Measurements from ENCODE around the gene CEP350. TPM values are rescaled to one million over a fixed set of nuclear protein-coding genes. Genes with fewer than 3 reads are reported as not detected.

CEP350 gene
- total and polyA plus RNA-seq, 10 of the 15 experiments (the other 5 are each of a cell fraction or from before 2014, with no cell fraction given): 5.2 to 46.0 (median 23.1) TPM

DNA sequence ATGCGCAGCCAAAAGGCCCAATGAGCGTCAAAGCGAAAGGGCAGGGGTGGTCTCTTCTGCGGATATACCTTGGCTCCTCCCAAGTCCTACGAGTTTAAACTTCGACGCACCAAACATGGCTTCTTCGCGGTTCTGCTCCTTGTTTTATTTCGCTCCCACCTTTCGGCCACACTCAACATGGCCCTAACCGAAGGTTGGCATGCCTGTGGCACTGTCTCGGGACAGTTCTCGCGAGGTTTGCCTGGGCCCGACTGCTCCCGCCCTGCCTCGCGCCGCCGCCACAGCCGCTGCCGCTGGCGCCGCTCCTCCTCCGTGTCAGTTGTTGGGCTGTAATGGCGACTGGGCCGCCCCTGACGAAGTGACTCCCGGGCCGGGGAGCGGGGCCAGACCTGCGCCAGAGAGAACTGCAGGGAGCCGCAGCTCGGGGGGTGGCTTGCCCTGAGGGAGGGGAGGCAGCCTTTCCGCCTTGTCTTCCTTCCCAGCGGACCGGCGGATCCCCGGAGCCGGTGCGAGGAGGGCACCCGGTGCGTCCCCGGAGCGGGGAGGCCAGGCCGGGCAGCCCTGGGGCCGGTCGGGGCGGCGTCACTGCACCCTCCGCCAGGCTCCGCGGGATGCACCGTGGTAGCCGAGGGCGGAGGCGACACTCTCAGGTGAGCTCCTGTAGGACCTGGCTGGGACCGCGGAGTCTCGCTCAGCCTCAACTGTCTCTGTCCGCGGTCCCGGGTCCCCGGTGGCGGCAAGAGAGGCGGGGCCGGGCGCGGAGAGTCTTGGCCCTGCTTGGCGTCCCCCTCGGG lies at the start of gene CEP350 (continued):
- TF ChIP-seq, protein P1, sequence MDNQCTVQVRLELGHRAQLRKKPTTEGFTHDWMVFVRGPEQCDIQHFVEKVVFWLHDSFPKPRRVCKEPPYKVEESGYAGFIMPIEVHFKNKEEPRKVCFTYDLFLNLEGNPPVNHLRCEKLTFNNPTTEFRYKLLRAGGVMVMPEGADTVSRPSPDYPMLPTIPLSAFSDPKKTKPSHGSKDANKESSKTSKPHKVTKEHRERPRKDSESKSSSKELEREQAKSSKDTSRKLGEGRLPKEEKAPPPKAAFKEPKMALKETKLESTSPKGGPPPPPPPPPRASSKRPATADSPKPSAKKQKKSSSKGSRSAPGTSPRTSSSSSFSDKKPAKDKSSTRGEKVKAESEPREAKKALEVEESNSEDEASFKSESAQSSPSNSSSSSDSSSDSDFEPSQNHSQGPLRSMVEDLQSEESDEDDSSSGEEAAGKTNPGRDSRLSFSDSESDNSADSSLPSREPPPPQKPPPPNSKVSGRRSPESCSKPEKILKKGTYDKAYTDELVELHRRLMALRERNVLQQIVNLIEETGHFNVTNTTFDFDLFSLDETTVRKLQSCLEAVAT (IDR thresholded peaks at IDR 0.05): no peak
- TF ChIP-seq, protein P2, sequence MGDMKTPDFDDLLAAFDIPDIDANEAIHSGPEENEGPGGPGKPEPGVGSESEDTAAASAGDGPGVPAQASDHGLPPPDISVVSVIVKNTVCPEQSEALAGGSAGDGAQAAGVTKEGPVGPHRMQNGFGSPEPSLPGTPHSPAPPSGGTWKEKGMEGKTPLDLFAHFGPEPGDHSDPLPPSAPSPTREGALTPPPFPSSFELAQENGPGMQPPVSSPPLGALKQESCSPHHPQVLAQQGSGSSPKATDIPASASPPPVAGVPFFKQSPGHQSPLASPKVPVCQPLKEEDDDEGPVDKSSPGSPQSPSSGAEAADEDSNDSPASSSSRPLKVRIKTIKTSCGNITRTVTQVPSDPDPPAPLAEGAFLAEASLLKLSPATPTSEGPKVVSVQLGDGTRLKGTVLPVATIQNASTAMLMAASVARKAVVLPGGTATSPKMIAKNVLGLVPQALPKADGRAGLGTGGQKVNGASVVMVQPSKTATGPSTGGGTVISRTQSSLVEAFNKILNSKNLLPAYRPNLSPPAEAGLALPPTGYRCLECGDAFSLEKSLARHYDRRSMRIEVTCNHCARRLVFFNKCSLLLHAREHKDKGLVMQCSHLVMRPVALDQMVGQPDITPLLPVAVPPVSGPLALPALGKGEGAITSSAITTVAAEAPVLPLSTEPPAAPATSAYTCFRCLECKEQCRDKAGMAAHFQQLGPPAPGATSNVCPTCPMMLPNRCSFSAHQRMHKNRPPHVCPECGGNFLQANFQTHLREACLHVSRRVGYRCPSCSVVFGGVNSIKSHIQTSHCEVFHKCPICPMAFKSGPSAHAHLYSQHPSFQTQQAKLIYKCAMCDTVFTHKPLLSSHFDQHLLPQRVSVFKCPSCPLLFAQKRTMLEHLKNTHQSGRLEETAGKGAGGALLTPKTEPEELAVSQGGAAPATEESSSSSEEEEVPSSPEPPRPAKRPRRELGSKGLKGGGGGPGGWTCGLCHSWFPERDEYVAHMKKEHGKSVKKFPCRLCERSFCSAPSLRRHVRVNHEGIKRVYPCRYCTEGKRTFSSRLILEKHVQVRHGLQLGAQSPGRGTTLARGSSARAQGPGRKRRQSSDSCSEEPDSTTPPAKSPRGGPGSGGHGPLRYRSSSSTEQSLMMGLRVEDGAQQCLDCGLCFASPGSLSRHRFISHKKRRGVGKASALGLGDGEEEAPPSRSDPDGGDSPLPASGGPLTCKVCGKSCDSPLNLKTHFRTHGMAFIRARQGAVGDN (IDR thresholded peaks at IDR 0.05): peak; percentile 23; the same call in 1 of the 2 replicates
- TF ChIP-seq MYB (IDR thresholded peaks at IDR 0.05; ENCODE audit: borderline replicate concordance, low read depth, low read length): no peak
- TF ChIP-seq, protein P3, sequence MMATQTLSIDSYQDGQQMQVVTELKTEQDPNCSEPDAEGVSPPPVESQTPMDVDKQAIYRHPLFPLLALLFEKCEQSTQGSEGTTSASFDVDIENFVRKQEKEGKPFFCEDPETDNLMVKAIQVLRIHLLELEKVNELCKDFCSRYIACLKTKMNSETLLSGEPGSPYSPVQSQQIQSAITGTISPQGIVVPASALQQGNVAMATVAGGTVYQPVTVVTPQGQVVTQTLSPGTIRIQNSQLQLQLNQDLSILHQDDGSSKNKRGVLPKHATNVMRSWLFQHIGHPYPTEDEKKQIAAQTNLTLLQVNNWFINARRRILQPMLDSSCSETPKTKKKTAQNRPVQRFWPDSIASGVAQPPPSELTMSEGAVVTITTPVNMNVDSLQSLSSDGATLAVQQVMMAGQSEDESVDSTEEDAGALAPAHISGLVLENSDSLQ (IDR thresholded peaks at IDR 0.05): peak; percentile 78
- no peak for TF ChIP-seq EZH2 (IDR thresholded peaks at IDR 0.05; ENCODE audit: borderline replicate concordance, control insufficient read depth, low read depth, low read length)
- no peak for TF ChIP-seq GABPA (IDR thresholded peaks at IDR 0.05; ENCODE audit: low read depth)
- no peak for TF ChIP-seq MTA2 (IDR thresholded peaks at IDR 0.05; ENCODE audit: low read depth)
- TF ChIP-seq NRF1 (conservative IDR thresholded peaks at IDR 0.05; ENCODE audit: low read depth, low read length): no peak; the same call in 1 of the 2 replicates
- TF ChIP-seq, protein P4, sequence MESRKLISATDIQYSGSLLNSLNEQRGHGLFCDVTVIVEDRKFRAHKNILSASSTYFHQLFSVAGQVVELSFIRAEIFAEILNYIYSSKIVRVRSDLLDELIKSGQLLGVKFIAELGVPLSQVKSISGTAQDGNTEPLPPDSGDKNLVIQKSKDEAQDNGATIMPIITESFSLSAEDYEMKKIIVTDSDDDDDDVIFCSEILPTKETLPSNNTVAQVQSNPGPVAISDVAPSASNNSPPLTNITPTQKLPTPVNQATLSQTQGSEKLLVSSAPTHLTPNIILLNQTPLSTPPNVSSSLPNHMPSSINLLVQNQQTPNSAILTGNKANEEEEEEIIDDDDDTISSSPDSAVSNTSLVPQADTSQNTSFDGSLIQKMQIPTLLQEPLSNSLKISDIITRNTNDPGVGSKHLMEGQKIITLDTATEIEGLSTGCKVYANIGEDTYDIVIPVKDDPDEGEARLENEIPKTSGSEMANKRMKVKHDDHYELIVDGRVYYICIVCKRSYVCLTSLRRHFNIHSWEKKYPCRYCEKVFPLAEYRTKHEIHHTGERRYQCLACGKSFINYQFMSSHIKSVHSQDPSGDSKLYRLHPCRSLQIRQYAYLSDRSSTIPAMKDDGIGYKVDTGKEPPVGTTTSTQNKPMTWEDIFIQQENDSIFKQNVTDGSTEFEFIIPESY (IDR thresholded peaks at IDR 0.05): 0 out of 2 replicates have a peak, but pooled peaks have one; percentile 24
- TF ChIP-seq FOXM1 (IDR thresholded peaks at IDR 0.05; ENCODE audit: low read depth, low read length): no peak; the same call in 1 of the 2 replicates
- TF ChIP-seq CBX3 (IDR thresholded peaks at IDR 0.05; ENCODE audit: borderline replicate concordance, low read depth): no peak
- TF ChIP-seq, protein P5, sequence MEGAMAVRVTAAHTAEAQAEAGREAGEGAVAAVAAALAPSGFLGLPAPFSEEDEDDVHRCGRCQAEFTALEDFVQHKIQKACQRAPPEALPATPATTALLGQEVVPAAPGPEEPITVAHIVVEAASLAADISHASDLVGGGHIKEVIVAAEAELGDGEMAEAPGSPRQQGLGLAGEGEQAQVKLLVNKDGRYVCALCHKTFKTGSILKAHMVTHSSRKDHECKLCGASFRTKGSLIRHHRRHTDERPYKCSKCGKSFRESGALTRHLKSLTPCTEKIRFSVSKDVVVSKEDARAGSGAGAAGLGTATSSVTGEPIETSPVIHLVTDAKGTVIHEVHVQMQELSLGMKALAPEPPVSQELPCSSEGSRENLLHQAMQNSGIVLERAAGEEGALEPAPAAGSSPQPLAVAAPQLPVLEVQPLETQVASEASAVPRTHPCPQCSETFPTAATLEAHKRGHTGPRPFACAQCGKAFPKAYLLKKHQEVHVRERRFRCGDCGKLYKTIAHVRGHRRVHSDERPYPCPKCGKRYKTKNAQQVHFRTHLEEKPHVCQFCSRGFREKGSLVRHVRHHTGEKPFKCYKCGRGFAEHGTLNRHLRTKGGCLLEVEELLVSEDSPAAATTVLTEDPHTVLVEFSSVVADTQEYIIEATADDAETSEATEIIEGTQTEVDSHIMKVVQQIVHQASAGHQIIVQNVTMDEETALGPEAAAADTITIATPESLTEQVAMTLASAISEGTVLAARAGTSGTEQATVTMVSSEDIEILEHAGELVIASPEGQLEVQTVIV (IDR thresholded peaks at IDR 0.05; ENCODE audit: borderline replicate concordance, partially characterized antibody): no peak
- TF ChIP-seq ASH2L (IDR thresholded peaks at IDR 0.05; ENCODE audit: borderline replicate concordance, low read depth): peak; percentile 77; the same call in 1 of the 2 replicates
- TF ChIP-seq BACH1 (IDR thresholded peaks at IDR 0.05; ENCODE audit: borderline replicate concordance): peak; percentile 85
- TF ChIP-seq NR2F1 (conservative IDR thresholded peaks at IDR 0.05): 0 out of 2 replicates have a peak, but pooled peaks have one; percentile 14
- TF ChIP-seq CHD2 (IDR thresholded peaks at IDR 0.05; ENCODE audit: borderline replicate concordance, low read depth, low read length): peak; percentile 100
- peak; percentile 82; a peak in 3 of 4 replicates for TF ChIP-seq IKZF2 (IDR thresholded peaks at IDR 0.05)

Data from GM12878 (cell line).